Nephron progenitor cell (in vitro differentiated cells): ENCODE results near the gene CNNM1.

Experiments
- DNase-seq: peaks from one replicate; pipeline ENCODE4 v3.0.0; 2021
- H3K27ac Mint-ChIP-seq: 2 replicates; pipeline ENCODE4 v1.8.0; 2021; ENCODE audit warnings: mild to moderate bottlenecking, moderate library complexity, mixed read lengths
- H3K27me3 Mint-ChIP-seq: 2 replicates; pipeline ENCODE4 v1.8.0; 2021; ENCODE audit warnings: mild to moderate bottlenecking, low read depth, mixed read lengths; ENCODE audit not compliant: poor library complexity
- H3K36me3 Mint-ChIP-seq: 2 replicates; pipeline ENCODE4 v1.8.0; 2021; ENCODE audit warnings: low read depth, mixed read lengths
- H3K4me1 Mint-ChIP-seq: 2 replicates; pipeline ENCODE4 v1.8.0; 2021; ENCODE audit warnings: mixed read lengths
- H3K4me3 Mint-ChIP-seq: 2 replicates; pipeline ENCODE4 v1.8.0; 2021; ENCODE audit warnings: mild to moderate bottlenecking, moderate library complexity, mixed read lengths
- H3K9me3 Mint-ChIP-seq: 2 replicates; pipeline ENCODE4 v1.8.0; 2021; ENCODE audit warnings: mild to moderate bottlenecking, moderate library complexity, mixed read lengths
- TF ChIP-seq, protein P1 (sequence below): fragments of 200-600 bp; sonication (generic); IDR thresholded peaks from 2 replicates; pipeline ENCODE4 v1.5.0; 2021; ENCODE audit warnings: antibody characterized with exemption

The CNNM1 gene

DNA sequence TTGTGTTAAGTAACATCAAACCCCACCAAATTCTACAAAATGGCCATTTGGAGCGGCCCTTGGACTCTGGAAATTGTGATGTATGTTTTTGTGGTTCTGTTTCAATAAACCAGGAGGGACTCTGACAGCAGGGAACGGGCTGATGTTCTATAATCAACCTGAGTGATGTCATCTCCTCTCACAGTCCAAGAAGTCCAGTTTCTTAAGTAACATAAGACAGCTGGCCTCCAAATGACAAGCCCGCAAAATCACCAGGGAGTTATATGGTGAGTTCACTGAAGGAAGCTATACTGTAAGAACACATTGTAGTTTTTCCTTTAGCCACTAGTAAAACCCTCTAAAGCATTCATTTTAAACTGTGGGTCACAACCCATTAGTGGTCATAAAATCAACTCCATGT lies 67.3 kb downstream of the CNNM1 start:
- TF ChIP-seq, protein P1, sequence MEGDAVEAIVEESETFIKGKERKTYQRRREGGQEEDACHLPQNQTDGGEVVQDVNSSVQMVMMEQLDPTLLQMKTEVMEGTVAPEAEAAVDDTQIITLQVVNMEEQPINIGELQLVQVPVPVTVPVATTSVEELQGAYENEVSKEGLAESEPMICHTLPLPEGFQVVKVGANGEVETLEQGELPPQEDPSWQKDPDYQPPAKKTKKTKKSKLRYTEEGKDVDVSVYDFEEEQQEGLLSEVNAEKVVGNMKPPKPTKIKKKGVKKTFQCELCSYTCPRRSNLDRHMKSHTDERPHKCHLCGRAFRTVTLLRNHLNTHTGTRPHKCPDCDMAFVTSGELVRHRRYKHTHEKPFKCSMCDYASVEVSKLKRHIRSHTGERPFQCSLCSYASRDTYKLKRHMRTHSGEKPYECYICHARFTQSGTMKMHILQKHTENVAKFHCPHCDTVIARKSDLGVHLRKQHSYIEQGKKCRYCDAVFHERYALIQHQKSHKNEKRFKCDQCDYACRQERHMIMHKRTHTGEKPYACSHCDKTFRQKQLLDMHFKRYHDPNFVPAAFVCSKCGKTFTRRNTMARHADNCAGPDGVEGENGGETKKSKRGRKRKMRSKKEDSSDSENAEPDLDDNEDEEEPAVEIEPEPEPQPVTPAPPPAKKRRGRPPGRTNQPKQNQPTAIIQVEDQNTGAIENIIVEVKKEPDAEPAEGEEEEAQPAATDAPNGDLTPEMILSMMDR = no peak
- H3K36me3 Mint-ChIP-seq = peaks cover 24% of the 10 kb centered on the region
- H3K27me3 Mint-ChIP-seq = peaks cover 17% of the 10 kb centered on the region
- no peaks in the 10 kb centered on the region for H3K9me3 Mint-ChIP-seq
- DNase-seq = no peak
- no peak overlapping the region for H3K4me3 Mint-ChIP-seq
- peaks cover 9% of the 10 kb centered on the region for H3K4me1 Mint-ChIP-seq
- H3K27ac Mint-ChIP-seq = no peak overlapping the region

DNA sequence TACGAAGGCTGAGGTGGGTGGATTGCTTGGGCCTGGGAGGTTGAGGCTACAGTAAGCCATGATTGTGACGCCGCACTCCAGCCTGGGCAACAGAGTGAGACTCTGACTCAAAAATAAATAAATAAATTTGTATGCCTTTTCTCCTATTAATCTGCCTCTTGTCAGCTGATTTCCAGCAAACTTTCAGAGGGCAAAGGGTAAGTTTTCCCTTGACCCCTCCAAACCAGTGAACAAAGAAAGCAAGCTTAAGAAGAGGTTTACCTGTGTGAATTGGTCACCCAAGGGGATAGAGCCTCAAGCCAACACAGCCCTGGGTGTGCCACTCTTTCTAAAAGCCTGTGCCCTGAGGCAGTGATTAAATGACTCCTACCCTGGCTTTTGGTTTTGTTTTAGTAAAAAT lies 70.5 kb downstream of the CNNM1 start:
- no peak for DNase-seq
- H3K4me1 Mint-ChIP-seq = peaks cover 9% of the 10 kb centered on the region
- TF ChIP-seq, protein P1 = no peak
- H3K27me3 Mint-ChIP-seq = no peaks in the 10 kb centered on the region
- H3K4me3 Mint-ChIP-seq = no peak overlapping the region
- peaks cover 46% of the 10 kb centered on the region for H3K36me3 Mint-ChIP-seq
- H3K9me3 Mint-ChIP-seq = no peaks in the 10 kb centered on the region
- no peak overlapping the region for H3K27ac Mint-ChIP-seq

DNA sequence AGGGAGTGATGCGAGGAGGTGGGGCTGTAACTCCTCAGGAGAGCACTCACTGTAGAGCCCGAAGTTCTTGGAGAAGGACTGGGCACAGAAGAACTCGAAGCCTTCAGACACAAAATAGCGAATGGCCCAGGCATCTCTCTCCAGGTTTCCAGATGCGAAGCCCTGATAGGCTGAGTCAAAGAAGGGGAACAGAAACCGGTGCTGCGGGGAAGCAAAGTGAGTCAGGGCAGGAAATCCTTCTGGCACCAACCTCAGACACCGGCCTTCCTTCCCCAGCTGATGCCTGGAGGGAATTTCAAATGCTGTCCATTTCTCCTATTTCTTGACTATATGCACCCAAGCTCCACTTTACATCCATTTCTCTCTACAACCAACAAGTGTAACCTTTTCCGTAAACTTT lies 74.5 kb downstream of the CNNM1 start:
- no peak overlapping the region for H3K27ac Mint-ChIP-seq
- TF ChIP-seq, protein P1 = no peak
- H3K9me3 Mint-ChIP-seq = no peaks in the 10 kb centered on the region
- DNase-seq = no peak
- peaks cover 50% of the 10 kb centered on the region for H3K36me3 Mint-ChIP-seq
- no peak overlapping the region for H3K4me3 Mint-ChIP-seq
- no peaks in the 10 kb centered on the region for H3K27me3 Mint-ChIP-seq
- H3K4me1 Mint-ChIP-seq = no peaks in the 10 kb centered on the region

DNA sequence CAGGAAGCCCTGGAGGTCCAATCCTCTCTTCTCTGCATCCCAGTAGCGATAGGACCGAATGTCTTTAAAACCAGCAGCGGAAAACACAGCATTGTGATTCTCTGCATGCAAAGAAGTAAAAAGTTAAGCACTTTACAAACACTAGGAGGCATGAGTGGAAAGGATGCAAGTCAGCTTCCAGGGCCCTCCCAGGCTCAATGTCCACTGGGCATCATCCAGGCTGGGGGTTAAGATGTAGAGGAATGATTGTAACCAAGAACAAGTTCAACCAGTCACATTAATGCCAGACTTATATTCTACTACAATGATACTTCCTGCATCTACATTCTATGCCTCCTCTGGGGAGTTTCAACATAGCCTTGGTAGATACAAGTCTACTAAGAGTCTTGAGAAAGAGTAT lies 77.0 kb downstream of the CNNM1 start:
- TF ChIP-seq, protein P1 = no peak
- no peaks in the 10 kb centered on the region for H3K4me1 Mint-ChIP-seq
- H3K27me3 Mint-ChIP-seq = no peaks in the 10 kb centered on the region
- H3K36me3 Mint-ChIP-seq = peaks cover 44% of the 10 kb centered on the region
- no peaks in the 10 kb centered on the region for H3K9me3 Mint-ChIP-seq
- DNase-seq = no peak
- no peak overlapping the region for H3K27ac Mint-ChIP-seq
- no peak overlapping the region for H3K4me3 Mint-ChIP-seq

DNA sequence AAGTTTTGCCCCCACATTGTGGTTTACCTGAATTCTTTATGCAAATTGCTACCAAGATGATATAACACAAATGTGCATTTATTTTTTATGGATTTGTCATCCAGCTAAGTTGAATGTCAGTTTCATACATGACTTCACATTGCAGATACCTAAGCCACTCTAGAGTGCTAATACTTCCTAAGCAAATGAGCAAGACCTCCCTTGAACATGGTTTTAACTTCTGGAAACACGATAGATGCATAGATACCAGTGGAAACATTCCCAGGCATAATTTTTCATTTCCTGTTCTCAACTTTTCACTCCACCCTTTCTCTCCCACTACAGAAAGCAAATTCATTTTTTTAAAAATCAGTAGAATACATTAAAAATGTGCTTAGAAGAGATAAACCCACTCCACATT lies 81.0 kb downstream of the CNNM1 start:
- Mint-ChIP-seq H3K36me3 (peaks cover 18% of the 10 kb centered on the region), H3K4me3 (no peak overlapping the region), H3K27ac (no peak overlapping the region), H3K27me3 (no peaks in the 10 kb centered on the region), H3K4me1 (no peaks in the 10 kb centered on the region), H3K9me3 (no peaks in the 10 kb centered on the region)
- TF ChIP-seq, protein P1 = no peak
- DNase-seq = no peak

DNA sequence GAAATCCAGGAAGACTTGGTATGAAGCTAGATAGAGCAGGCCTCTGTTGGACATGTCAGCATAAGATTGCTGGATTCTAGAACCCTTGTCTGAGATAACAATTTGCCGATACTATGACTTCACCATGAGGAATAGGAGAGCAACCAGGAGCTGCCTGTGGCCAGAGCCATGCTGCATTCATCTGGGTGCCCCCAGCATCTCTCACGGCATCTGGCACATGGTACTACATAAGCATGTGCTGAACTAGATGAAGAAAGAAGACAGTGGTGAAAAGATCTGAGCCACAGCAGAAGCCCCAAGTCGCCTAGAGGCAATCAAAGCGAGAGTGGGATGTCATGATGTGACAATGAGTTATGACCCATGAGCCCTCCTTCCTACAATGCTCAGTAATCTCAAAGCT lies 81.7 kb downstream of the CNNM1 start:
- H3K27ac Mint-ChIP-seq = no peak overlapping the region
- H3K4me1 Mint-ChIP-seq = no peaks in the 10 kb centered on the region
- TF ChIP-seq, protein P1 = no peak
- no peaks in the 10 kb centered on the region for H3K27me3 Mint-ChIP-seq
- H3K4me3 Mint-ChIP-seq = no peak overlapping the region
- H3K36me3 Mint-ChIP-seq = peaks cover 18% of the 10 kb centered on the region
- no peak for DNase-seq
- H3K9me3 Mint-ChIP-seq = peaks cover 4% of the 10 kb centered on the region
